BE2C (cell line): ENCODE measurements around the gene ETV1.

Source experiments
- DNase-seq: peaks from one replicate; pipeline ENCODE4 v3.0.0-alpha.2; 2020
- H3K27me3 ChIP-seq: fragments of 250-450 bp; sonication (Bioruptor Pico); 2 replicates; pipeline ENCODE4 v1.5.1; 2020; ENCODE audit warnings: mild to moderate bottlenecking
- H3K36me3 ChIP-seq: fragments of 250-450 bp; sonication (Bioruptor Pico); 2 replicates; pipeline ENCODE4 v1.5.1; 2020; ENCODE audit warnings: mild to moderate bottlenecking
- H3K4me1 ChIP-seq: fragments of 250-450 bp; sonication (Bioruptor Pico); 2 replicates; pipeline ENCODE4 v1.5.1; 2020
- H3K4me3 ChIP-seq: 2 replicates; pipeline ENCODE4 v1.5.1; 2011; ENCODE audit warnings: low read depth, low read length
- H3K9me3 ChIP-seq: fragments of 250-450 bp; sonication (Bioruptor Pico); 2 replicates; pipeline ENCODE4 v1.5.1; 2020
- CTCF ChIP-seq: IDR thresholded peaks from 2 replicates; pipeline ENCODE4 v1.5.1; 2012; ENCODE audit warnings: mild to moderate bottlenecking, low read depth, low read length

Gene ETV1

DNA sequence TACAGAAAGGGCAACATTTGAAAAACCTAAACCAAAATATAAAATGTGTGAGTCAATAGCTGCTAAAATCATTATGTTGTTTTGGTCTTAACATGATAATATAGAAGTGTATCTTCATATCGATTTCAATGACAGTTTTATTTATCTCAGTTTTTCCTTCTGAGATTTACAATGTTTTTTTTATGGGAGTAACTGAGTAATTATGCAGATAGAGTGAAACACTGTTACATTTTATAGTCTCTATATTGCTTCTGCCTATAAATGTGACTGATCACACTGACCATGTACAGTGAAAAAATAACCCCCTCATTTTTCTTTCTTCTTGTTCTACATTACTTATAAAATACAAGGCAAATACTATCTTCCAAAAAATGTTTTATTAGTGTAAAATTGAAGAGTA is 81.6 kb downstream of the ETV1 start:
- Histone ChIP-seq H3K4me1 (peaks cover 8% of the 10 kb centered on the region; the same call in 1 of the 2 replicates), H3K36me3 (peaks cover 18% of the 10 kb centered on the region), H3K4me3 (no peak overlapping the region), H3K9me3 (no peaks in the 10 kb centered on the region), H3K27me3 (no peaks in the 10 kb centered on the region)
- DNase-seq, result no peak
- TF ChIP-seq CTCF, result no peak

DNA sequence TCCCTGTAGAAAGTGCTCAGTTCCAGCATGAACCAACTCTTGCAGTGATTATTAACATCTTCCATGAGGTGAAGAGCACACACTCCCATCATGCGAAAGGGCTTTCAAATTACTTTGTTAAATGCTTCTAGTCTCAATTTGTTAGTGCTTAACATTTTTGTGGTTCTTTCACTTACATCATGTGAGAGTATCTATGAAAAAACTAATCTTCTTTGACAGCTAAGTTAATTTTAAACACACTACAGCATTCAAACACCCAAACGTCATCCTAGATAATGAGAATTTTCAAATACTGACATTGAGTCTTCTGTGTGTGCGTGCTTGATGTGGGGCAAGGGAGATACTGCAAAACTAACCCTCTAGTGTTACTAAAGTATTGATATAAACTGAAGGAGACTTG is 84.8 kb downstream of the ETV1 start:
- DNase-seq, result no peak
- no peaks in the 10 kb centered on the region for H3K27me3 ChIP-seq
- H3K36me3 ChIP-seq, result peaks cover 27% of the 10 kb centered on the region
- peaks cover 5% of the 10 kb centered on the region; the same call in 1 of the 2 replicates for H3K4me1 ChIP-seq
- H3K4me3 ChIP-seq, result no peak overlapping the region
- no peak for TF ChIP-seq CTCF
- H3K9me3 ChIP-seq, result no peaks in the 10 kb centered on the region

- Histone ChIP-seq H3K4me3 (no peak overlapping the region), H3K9me3 (no peaks in the 10 kb centered on the region), H3K36me3 (peaks cover 24% of the 10 kb centered on the region), H3K4me1 (peaks cover 5% of the 10 kb centered on the region; the same call in 1 of the 2 replicates), H3K27me3 (no peaks in the 10 kb centered on the region)
- DNase-seq, result no peak
- no peak for TF ChIP-seq CTCF
Measured at GRCh38 chr7:13904007-13904406, 85.5 kb downstream of the ETV1 start.

GRCh38 chr7:13901577-13901976 is 87.9 kb downstream of the ETV1 start:
- Histone ChIP-seq H3K27me3 (no peaks in the 10 kb centered on the region), H3K4me3 (no peak overlapping the region), H3K9me3 (no peaks in the 10 kb centered on the region), H3K4me1 (peaks cover 5% of the 10 kb centered on the region; the same call in 1 of the 2 replicates), H3K36me3 (peaks cover 27% of the 10 kb centered on the region)
- DNase-seq, result no peak
- TF ChIP-seq CTCF, result no peak

DNA sequence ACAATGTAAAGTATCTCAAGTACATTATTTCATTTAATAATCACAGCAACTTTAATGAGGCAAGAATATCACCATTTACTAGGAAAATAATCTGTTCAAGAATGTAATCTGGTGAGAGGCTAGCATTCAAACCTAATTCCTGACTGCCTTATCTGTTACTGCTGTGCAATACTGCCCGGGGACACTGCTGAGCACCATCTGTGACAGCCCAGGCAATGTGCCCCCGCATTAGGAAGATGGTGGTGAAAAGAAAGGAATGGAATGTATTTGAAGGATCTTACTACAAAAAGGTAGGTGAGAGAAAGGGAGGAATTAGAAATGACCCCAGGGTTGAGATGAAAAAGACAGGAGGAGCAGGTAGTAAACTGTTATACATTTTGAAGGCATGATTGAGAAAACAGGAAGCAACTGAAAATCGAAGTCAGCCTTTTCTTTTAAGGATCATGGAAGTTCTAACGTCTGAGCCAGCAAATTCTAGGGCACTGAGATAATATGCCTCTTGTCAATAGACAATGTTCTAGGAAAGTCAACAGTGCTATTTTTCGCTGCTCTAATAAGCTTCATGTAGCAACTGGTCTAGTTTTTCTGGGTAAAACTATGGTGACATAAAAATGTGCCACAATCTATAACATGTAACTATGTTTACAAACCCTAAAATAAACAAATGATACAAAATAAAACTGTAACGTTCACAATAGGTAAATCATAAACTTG is 90.4 kb downstream of the ETV1 start:
- no peaks in the 10 kb centered on the region for H3K9me3 ChIP-seq
- H3K36me3 ChIP-seq, result peaks cover 13% of the 10 kb centered on the region
- peaks cover 4% of the 10 kb centered on the region; the same call in 1 of the 2 replicates for H3K4me1 ChIP-seq
- H3K4me3 ChIP-seq, result no peak overlapping the region
- H3K27me3 ChIP-seq, result no peaks in the 10 kb centered on the region
- no peak for DNase-seq
- no peak for TF ChIP-seq CTCF

- Histone ChIP-seq H3K9me3 (no peaks in the 10 kb centered on the region), H3K36me3 (peaks cover 12% of the 10 kb centered on the region), H3K4me3 (no peak overlapping the region), H3K4me1 (no peaks in the 10 kb centered on the region), H3K27me3 (no peaks in the 10 kb centered on the region)
- no peak for DNase-seq
- no peak for TF ChIP-seq CTCF
Measured at GRCh38 chr7:13897819-13898218, 91.6 kb downstream of the ETV1 start.
